Measurements from ENCODE around the gene THAP3. TPM values are rescaled to one million over a fixed set of nuclear protein-coding genes. Genes with fewer than 3 reads are reported as not detected.

The THAP3 gene
- total RNA-seq, 4 donors from 2014 or later, result 20.1 to 26.9 (median 23.4) TPM

GRCh38 chr1:6590046-6590445, 34.6 kb upstream of the THAP3 start:
- WGBS, 2 donors, result 81 to 84% methylated on average over 7 of the region's 7 CpGs
- TF ChIP-seq POLR2A (IDR thresholded peaks at IDR 0.05) (no peak), CTCF (IDR thresholded peaks at IDR 0.05) (no peak)
- no peak for DNase-seq (ENCODE audit: low spot score in 2 of 2)
- intact Hi-C loops (cut with DNase I; ENCODE audit: low total_unique reads), result no loop called here
- H3K4me3 ChIP-seq (ENCODE audit: low read depth, poor library complexity, severe bottlenecking), result no peak overlapping the region

GRCh38 chr1:6591222-6591621, 33.4 kb upstream of the THAP3 start:
- no peak for DNase-seq (ENCODE audit: low spot score in 2 of 2)
- TF ChIP-seq CTCF (IDR thresholded peaks at IDR 0.05) (no peak), POLR2A (IDR thresholded peaks at IDR 0.05) (no peak)
- H3K4me3 ChIP-seq (ENCODE audit: low read depth, poor library complexity, severe bottlenecking), result no peak overlapping the region
- intact Hi-C loops (cut with DNase I; ENCODE audit: low total_unique reads), result no loop called here
- 76 to 79% methylated on average over 13 of the region's 13 CpGs for WGBS, 2 donors

DNA sequence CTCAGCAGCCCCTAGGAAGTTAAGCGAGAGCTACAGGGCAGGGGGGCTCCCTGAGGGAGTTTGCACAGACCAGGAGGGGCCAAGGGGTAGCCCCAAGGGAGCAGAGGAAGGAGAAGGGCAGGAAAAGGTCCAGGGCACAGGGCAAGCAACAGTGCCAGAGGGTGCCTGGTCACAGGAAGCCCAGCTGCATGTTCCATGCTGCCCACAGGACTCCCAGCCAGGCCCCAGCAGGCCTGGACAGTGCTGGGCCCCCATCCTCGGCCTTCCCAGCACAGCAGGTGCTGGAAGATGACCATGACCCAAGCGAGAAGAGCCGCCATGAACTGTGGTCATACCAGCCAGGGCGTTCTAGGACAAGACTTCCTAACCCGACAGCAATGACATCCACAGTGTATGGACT, 33.0 kb upstream of the THAP3 start:
- DNase-seq (ENCODE audit: low spot score in 2 of 2), result no peak
- 70 to 100% methylated on average over 3 of the region's 6 CpGs for WGBS, 2 donors
- no peak for TF ChIP-seq CTCF (IDR thresholded peaks at IDR 0.05)
- no peak for TF ChIP-seq POLR2A (IDR thresholded peaks at IDR 0.05)
- H3K4me3 ChIP-seq (ENCODE audit: low read depth, poor library complexity, severe bottlenecking), result no peak overlapping the region
- intact Hi-C loops (cut with DNase I; ENCODE audit: low total_unique reads), result no loop called here

GRCh38 chr1:6592441-6592840, 32.2 kb upstream of the THAP3 start:
- no peak for DNase-seq (ENCODE audit: low spot score in 2 of 2)
- 42 to 43% methylated on average over 5 of the region's 5 CpGs for WGBS, 2 donors
- TF ChIP-seq POLR2A (IDR thresholded peaks at IDR 0.05) (no peak), CTCF (IDR thresholded peaks at IDR 0.05) (no peak)
- intact Hi-C loops (cut with DNase I; ENCODE audit: low total_unique reads), result no loop called here
- H3K4me3 ChIP-seq (ENCODE audit: low read depth, poor library complexity, severe bottlenecking), result no peak overlapping the region

GRCh38 chr1:6592865-6593593, 31.6 kb upstream of the THAP3 start:
- DNase-seq (ENCODE audit: low spot score in 2 of 2), result no peak
- 83 to 88% methylated on average over 27 to 38 of the region's 38 CpGs for WGBS, 2 donors
- no peak for TF ChIP-seq POLR2A (IDR thresholded peaks at IDR 0.05)
- TF ChIP-seq CTCF (IDR thresholded peaks at IDR 0.05), result no peak
- no peak overlapping the region for H3K4me3 ChIP-seq (ENCODE audit: low read depth, poor library complexity, severe bottlenecking)
- intact Hi-C loops (cut with DNase I; ENCODE audit: low total_unique reads), result no loop called here

DNA sequence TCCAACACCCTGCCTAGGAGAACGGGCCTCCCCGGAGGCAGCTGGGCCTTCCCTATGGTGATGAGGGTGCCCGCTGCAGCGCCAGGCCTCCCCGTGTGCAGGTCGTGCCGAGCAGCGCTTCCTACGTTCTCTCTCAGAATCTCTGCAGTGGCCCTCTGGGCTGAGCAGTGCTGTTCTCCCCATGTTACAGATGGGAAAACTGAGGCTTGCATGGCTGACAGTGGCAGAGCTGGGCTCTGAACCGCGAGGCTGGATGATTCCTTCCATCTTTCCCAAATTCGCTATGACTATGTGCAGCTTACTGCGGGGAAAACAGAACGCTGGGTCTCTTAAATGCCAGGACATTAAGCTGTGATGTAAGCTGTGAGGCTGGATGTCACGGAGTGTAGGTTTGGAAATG, 30.9 kb upstream of the THAP3 start:
- WGBS, 2 donors, result 93 to 94% methylated on average over 15 of the region's 15 CpGs
- intact Hi-C loops (cut with DNase I; ENCODE audit: low total_unique reads), result no loop called here
- DNase-seq (ENCODE audit: low spot score in 2 of 2), result no peak
- no peak for TF ChIP-seq POLR2A (IDR thresholded peaks at IDR 0.05)
- no peak for TF ChIP-seq CTCF (IDR thresholded peaks at IDR 0.05)
- H3K4me3 ChIP-seq (ENCODE audit: low read depth, poor library complexity, severe bottlenecking), result no peak overlapping the region

Data from lower leg skin (tissue), 4 donors.